GM20000 (cell line): Measurements from ENCODE around the gene TGFBR3.

Experiments
- DNase-seq: peaks from one replicate; pipeline ENCODE4 v3.0.0; 2012; ENCODE audit warnings: low spot score
- TF ChIP-seq, protein P1 (sequence below): IDR thresholded peaks from 2 replicates; pipeline ENCODE4 v1.5.1; 2012; ENCODE audit warnings: mild to moderate bottlenecking, control low read depth; ENCODE audit errors: extremely low read depth, missing control alignments

The TGFBR3 gene

DNA sequence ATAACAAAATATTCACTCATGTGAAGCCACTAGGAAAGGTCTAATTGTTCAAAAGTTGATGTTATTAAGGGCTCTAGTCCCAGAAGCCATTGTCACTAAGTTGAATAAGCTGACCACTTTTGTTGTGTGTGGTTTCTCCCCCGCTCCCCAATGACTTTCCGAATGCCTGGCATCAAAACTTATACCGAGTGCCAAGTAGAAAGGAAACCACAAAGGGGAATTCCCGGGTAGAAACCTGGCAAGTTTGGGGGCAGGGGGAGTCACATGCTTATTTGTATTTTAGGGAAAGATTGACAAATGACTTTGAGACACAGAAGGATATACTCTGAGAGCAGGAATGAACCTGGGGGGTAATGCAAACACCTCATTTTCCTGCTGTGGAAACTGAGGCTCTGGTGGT lies 154.1 kb downstream of the TGFBR3 start:
- DNase-seq = no peak

DNA sequence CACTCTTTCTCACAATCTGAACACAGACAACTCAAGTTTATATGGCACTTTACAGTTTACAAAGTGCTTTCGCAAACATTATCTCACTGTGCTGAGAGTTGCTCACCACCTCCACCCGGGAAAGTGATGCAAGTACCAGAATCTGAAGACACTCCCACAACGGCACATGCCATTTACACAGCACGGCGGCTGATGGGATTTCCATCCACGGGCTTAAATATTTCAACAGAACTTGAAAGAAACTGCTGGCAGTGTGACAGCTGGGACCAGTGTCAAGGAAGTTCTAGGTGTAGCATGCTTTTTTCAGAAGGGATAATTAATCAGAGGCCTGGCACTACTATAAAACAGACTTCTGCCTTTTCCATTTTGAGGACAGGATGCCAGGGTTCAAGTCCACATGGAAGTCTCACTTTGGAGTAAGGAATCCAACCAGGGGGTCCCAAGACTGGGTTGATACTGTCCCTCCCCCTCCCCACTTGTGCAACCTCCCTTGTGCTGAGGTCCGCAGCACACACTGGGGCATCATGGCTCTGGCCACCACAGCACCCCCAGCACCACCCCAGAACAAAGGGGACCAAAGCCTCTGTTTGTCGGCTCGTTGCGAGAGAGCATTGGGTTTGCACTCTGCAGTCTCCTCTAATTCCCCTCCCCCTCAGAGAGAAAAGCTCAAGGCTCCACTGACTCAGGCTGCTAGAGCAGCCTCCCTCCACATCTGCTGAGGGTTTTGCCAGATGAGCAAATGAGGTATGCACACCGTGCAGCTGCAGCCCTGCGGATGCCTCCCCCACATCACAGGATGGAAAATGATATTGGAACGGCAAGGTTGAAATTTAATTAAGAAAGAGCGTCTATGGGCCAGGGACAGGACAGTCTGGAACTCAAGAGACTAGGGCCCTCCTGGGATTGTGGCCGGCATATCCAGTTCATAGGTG lies 154.9 kb downstream of the TGFBR3 start:
- no peak for DNase-seq

More for the DNA sequence above, 154.1 kb downstream of the TGFBR3 start:
- TF ChIP-seq, protein P1, sequence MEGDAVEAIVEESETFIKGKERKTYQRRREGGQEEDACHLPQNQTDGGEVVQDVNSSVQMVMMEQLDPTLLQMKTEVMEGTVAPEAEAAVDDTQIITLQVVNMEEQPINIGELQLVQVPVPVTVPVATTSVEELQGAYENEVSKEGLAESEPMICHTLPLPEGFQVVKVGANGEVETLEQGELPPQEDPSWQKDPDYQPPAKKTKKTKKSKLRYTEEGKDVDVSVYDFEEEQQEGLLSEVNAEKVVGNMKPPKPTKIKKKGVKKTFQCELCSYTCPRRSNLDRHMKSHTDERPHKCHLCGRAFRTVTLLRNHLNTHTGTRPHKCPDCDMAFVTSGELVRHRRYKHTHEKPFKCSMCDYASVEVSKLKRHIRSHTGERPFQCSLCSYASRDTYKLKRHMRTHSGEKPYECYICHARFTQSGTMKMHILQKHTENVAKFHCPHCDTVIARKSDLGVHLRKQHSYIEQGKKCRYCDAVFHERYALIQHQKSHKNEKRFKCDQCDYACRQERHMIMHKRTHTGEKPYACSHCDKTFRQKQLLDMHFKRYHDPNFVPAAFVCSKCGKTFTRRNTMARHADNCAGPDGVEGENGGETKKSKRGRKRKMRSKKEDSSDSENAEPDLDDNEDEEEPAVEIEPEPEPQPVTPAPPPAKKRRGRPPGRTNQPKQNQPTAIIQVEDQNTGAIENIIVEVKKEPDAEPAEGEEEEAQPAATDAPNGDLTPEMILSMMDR = no peak

DNA sequence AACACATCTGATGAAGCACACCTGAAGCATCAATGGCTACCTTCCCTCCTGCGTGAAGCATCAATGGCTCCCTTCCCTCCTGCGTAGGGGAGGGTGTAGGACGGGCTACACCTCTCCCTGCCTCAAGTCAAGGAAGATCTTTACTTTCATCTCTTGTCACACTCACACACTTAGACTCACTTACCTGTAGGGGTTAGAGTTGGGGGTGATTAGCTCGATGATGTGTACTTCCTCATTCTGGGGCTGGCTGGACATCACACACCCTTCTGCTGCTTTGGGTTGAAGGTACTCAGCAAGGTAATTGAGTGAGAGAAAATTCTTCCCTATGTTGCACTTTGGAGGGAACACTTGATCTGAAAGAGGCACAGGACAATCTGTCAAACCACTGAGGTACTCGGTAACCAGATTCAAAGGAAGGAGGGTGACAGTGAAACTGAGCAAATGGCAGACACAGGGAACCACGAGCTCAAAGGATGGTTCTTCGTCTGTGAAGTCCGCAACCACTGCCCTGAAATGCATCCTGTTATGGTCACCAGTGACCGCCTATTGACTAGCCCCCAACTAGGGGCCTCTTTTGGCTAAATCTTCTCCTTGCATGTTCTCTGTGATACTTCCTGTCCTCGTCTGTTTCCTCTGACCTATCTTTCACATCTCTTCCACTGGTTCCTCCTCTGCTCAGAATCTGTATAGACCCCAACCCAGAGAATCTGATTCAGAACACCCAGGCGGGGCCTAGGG lies 156.2 kb downstream of the TGFBR3 start:
- TF ChIP-seq, protein P1 = no peak
- no peak for DNase-seq

More for the DNA sequence above, 154.9 kb downstream of the TGFBR3 start:
- TF ChIP-seq, protein P1 = no peak

DNA sequence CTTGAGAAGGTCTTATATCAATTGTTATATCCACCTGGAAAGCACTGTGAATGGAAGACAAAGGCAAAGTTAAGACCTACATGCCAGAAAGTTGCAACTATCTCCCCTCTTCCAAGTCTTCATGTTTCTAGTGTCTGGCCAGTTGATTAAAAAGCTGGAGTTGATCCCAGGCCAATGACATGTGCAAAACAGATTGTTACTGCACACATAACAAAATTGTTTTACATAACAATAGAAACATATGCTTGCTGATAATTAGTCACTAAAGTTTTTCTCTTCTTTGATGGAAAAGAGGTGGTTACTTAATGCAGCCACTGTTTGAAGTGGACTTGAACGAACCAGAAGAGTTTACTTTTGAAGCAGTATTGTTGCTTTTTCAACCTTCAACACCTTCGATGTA lies 158.2 kb downstream of the TGFBR3 start:
- no peak for DNase-seq
- TF ChIP-seq, protein P1 = no peak

DNA sequence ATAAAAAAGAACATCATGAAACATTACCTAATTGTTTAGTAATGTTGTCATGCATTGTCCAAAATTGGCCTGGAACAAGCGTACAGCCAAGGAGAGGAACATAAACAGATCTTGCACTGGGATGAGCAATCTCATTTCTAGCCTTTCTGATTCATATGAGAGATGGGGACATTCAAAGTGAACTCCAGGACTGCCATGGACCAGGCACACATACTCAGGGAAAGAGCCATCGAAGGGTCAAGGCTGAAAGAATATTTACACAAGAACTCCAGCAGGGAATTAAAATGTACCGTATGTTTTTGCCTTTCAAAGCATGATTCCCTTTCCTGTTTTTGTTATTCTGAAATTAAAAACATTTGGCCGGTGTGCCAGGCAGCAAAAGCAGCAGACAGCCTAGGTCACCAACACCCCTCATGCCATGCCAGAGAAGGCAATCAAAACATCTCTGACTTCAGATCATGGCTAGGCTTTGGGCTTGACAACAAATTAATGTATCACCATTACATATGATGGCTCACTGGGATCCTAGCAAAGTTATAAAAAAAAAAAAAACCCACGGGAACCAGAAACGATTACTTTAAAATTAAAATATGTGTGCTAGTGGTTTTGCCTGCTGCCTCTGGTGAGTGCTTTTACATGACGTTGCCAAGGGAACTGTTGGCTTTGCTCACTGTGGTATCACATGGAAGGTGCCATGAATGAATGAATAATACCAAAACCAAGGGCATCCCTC lies 159.8 kb downstream of the TGFBR3 start:
- TF ChIP-seq, protein P1 = no peak

DNA sequence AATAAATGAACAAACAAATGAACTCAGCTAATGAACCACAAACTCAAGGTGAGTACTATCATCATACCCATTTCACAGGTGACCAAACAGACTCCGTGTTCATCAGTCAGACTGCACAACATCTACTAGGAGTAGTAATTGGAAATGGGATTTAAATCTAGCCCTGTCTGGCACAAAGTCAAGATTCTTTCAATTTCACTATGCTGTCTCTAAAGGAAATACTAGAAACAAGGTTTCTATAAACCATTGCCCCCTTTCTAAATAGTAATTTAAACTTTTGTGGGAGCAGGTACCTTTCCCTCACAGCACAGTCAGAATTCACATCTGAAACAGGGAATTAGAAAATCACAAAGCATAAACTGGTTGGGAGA lies 160.3 kb downstream of the TGFBR3 start:
- TF ChIP-seq, protein P1 = no peak
- no peak for DNase-seq

More for the DNA sequence above, 159.8 kb downstream of the TGFBR3 start:
- DNase-seq = no peak

DNA sequence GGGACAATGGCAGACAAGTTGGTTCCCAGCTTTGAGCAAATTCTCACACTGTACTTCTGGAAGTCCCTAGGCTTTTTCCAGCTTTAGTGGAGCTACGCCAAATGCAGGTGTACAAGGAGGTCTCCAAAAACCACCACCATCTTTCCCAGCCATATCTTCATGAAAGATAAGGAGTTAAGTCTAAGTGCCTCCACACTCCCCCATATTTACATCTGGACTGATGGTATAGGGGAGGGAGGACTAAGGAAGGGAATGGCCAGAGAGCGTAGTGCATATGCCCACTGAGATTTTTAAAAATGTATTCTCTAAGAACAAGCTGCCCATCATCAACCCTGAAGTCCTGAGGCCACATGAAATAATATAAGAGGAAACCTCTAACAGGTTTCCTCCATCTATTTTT lies 161.3 kb downstream of the TGFBR3 start:
- TF ChIP-seq, protein P1 = no peak
- DNase-seq = no peak
